Body of pancreas (tissue), 4 donors: Measurements from ENCODE around the gene ELOVL4. TPM values are rescaled to one million over a fixed set of nuclear protein-coding genes. Genes with fewer than 3 reads are reported as not detected.

Experiments
- ATAC-seq: fragments of 150-250 bp; one replicate; pipeline ENCODE4 v1.9.1; 2016
- DNase-seq, 4 donors: peaks; one replicate each; pipeline ENCODE4 v3.0.0-alpha.2; 2019
- H3K27ac ChIP-seq, 4 donors: fragments of 200-600 bp; sonication (generic); 1 replicate in 3 of 4; 2 replicates in 1 of 4; pipeline versions ENCODE4 v1.5.1 to v1.6.1; 2016 to 2019; ENCODE audit warnings: mild to moderate bottlenecking in 1 of 4, mixed read lengths in 1 of 4, moderate library complexity in 1 of 4
- H3K27me3 ChIP-seq, 2 donors: fragments of 200-600 bp; sonication (generic); one replicate each; pipeline ENCODE4 v1.6.0; 2016; ENCODE audit warnings: mild to moderate bottlenecking in 1 of 2
- H3K36me3 ChIP-seq, 2 donors: fragments of 200-600 bp; sonication (generic); replicated peaks in 1 of 2; 2 replicates each; pipeline ENCODE4 v1.5.1; 2016; ENCODE audit warnings: low read depth in 2 of 2; ENCODE audit not compliant: insufficient read depth in 1 of 2
- H3K4me1 ChIP-seq: fragments of 200-600 bp; sonication (generic); one replicate; pipeline ENCODE4 v1.6.0; 2016
- H3K4me3 ChIP-seq, 2 donors: fragments of 200-600 bp; sonication (generic); 1 replicate in 1 of 2; 2 replicates in 1 of 2; pipeline ENCODE4 v1.5.1; 2016 to 2019
- H3K9me3 ChIP-seq, 3 donors: fragments of 200-600 bp; sonication (generic); 1 replicate in 2 of 3; 2 replicates in 1 of 3; pipeline ENCODE4 v1.5.1; 2016
- CTCF ChIP-seq, 7 experiments: fragments of 450-650 bp in 4 of 7; fragments of 200-600 bp in 3 of 7; sonication (generic) in 3 of 7; IDR thresholded peaks; one replicate each; pipeline ENCODE4 v1.5.1; 2016 to 2019; ENCODE audit warnings: antibody characterized with exemption in 7 of 7
- POLR2A ChIP-seq, 3 donors: fragments of 450-650 bp; IDR thresholded peaks; one replicate each; pipeline ENCODE4 v1.6.1; 2016; ENCODE audit warnings: antibody characterized with exemption in 3 of 3, mild to moderate bottlenecking in 2 of 3
- WGBS, 2 donors: methylation state at CpG; one replicate each; pipeline ENCODE4 v1.1.5; 2017; 5-methylcytosine and 5-hydroxymethylcytosine counted together
- intact Hi-C: fragments of 100-400 bp; cut with DNase I; formaldehyde crosslinking; loops from one replicate; pipeline ENCODE4 v1.15.1; 2023
- total RNA-seq, 2 donors: library from RNA; depleted of rRNA; stranded (reverse); fragments of >200 nt; gene quantifications; one replicate each; pipeline ENCODE4 v1.1.0, GENCODE V29; 2016

The ELOVL4 gene
- total RNA-seq, 2 donors from 2014 or later = 0.52 TPM; not detected in 1

GRCh38 chr6:79946272-79947190 is 822 bp downstream of the ELOVL4 start:
- ATAC-seq (peak; percentile 30), DNase-seq (peak in 2 of 4 donors; percentile 12 to 19)
- Histone ChIP-seq H3K27me3 (peaks cover 0 to 14% of the 10 kb centered on the region in 2 donors), H3K27ac (no peak overlapping the region), H3K4me3 (peak overlapping the region in 1 of 2 donors; percentile 45), H3K9me3 (no peaks in the 10 kb centered on the region), H3K4me1 (peaks cover 19% of the 10 kb centered on the region), H3K36me3 (no peaks in the 10 kb centered on the region)
- intact Hi-C loops = no loop called here
- TF ChIP-seq CTCF (IDR thresholded peaks at IDR 0.05) = no peak
- no peak for TF ChIP-seq POLR2A (IDR thresholded peaks at IDR 0.05)
- 2 to 4% methylated on average over 28 to 38 of the region's 38 CpGs for WGBS, 2 donors

GRCh38 chr6:79943133-79943532 is 4.2 kb downstream of the ELOVL4 start:
- TF ChIP-seq POLR2A (IDR thresholded peaks at IDR 0.05) (no peak), CTCF (IDR thresholded peaks at IDR 0.05) (no peak)
- no peak for DNase-seq
- ATAC-seq = no peak
- Histone ChIP-seq H3K4me3 (no peak overlapping the region), H3K27ac (no peak overlapping the region), H3K27me3 (peaks cover 0 to 14% of the 10 kb centered on the region in 2 donors), H3K36me3 (no peaks in the 10 kb centered on the region), H3K4me1 (peaks cover 19% of the 10 kb centered on the region), H3K9me3 (no peaks in the 10 kb centered on the region)
- intact Hi-C loops = no loop called here
- 93 to 94% methylated on average over 1 of the region's 1 CpG for WGBS, 2 donors

- Histone ChIP-seq H3K36me3 (no peaks in the 10 kb centered on the region), H3K9me3 (no peaks in the 10 kb centered on the region), H3K27ac (no peak overlapping the region), H3K27me3 (peaks cover 0 to under 1% of the 10 kb centered on the region in 2 donors), H3K4me3 (no peak overlapping the region), H3K4me1 (peaks cover 5% of the 10 kb centered on the region)
- DNase-seq = no peak
- TF ChIP-seq POLR2A (IDR thresholded peaks at IDR 0.05) (no peak), CTCF (IDR thresholded peaks at IDR 0.05) (no peak)
- intact Hi-C loops = no loop called here
- no peak for ATAC-seq
- WGBS, 2 donors = 59 to 65% methylated on average over 5 of the region's 5 CpGs
These were observed 5.7 kb downstream of the ELOVL4 start for GRCh38 chr6:79941489-79942151.

- intact Hi-C loops = no loop called here
- 45 to 61% methylated on average over 1 of the region's 1 CpG for WGBS, 2 donors
- no peaks in the 10 kb centered on the region for H3K4me1 ChIP-seq
- no peaks in the 10 kb centered on the region for H3K9me3 ChIP-seq
- TF ChIP-seq POLR2A (IDR thresholded peaks at IDR 0.05) (no peak), CTCF (IDR thresholded peaks at IDR 0.05) (no peak)
- no peak for DNase-seq
- no peak overlapping the region for H3K4me3 ChIP-seq
- H3K36me3 ChIP-seq = no peaks in the 10 kb centered on the region
- H3K27me3 ChIP-seq = no peaks in the 10 kb centered on the region
- no peak for ATAC-seq
- no peak overlapping the region for H3K27ac ChIP-seq
These were observed 18.8 kb downstream of the ELOVL4 start for GRCh38 chr6:79928478-79928998.
